Neural cell (in vitro differentiated cells): ENCODE data around the gene MOGAT3. TPM values are rescaled to one million over a fixed set of nuclear protein-coding genes. Genes with fewer than 3 reads are reported as not detected.

ENCODE experiments used
- H2AFZ ChIP-seq: fragments of 200-600, 300-800 bp; sonication (generic), shearing (Covaris generic); 2 replicates; pipeline ENCODE4 v1.6.0; 2014; ENCODE audit warnings: low read depth, mild to moderate bottlenecking, antibody characterized with exemption, low read length, moderate library complexity
- H3F3A ChIP-seq: fragments of 200-600 bp; shearing (Covaris generic); 2 replicates; pipeline ENCODE4 v1.6.1; 2016; ENCODE audit warnings: mild to moderate bottlenecking, moderate library complexity, mixed read lengths, antibody characterized with exemption, low read length; ENCODE audit not compliant: insufficient read depth, poor library complexity, severe bottlenecking
- H3K27ac ChIP-seq: fragments of 200-600, 300-800 bp; sonication (generic), shearing (Covaris generic); 2 replicates; pipeline ENCODE4 v1.5.1; 2014; ENCODE audit warnings: mild to moderate bottlenecking, low read length, moderate library complexity
- H3K27me3 ChIP-seq: fragments of 300-800, 200-600 bp; sonication (generic), shearing (Covaris generic); 2 replicates; pipeline ENCODE4 v1.6.0; 2014; ENCODE audit warnings: mild to moderate bottlenecking, low read depth, low read length, moderate library complexity; ENCODE audit not compliant: insufficient read depth
- H3K36me3 ChIP-seq: fragments of 300-800, 200-600 bp; sonication (generic), shearing (Covaris generic); 2 replicates; pipeline ENCODE4 v1.5.1; 2014; ENCODE audit warnings: mild to moderate bottlenecking, antibody characterized with exemption, low read length, moderate library complexity; ENCODE audit not compliant: insufficient read depth
- H3K4me2 ChIP-seq: fragments of 300-800, 200-600 bp; sonication (generic), shearing (Covaris generic); 2 replicates; pipeline ENCODE4 v1.6.0; 2014; ENCODE audit warnings: mild to moderate bottlenecking, low read length
- H3K4me3 ChIP-seq: fragments of 300-800, 200-600 bp; sonication (generic), shearing (Covaris generic); 2 replicates; pipeline ENCODE4 v1.5.1; 2014; ENCODE audit warnings: mild to moderate bottlenecking, low read length, moderate library complexity
- H3K79me2 ChIP-seq: fragments of 200-600 bp; shearing (Covaris generic); replicated peaks from 2 replicates; pipeline ENCODE4 v1.6.0; 2014; ENCODE audit warnings: mild to moderate bottlenecking, low read length, moderate library complexity; ENCODE audit not compliant: insufficient read depth
- H3K9ac ChIP-seq: fragments of 300-800, 200-600 bp; sonication (generic), shearing (Covaris generic); 2 replicates; pipeline ENCODE4 v1.6.1; 2016; ENCODE audit warnings: mild to moderate bottlenecking, low read length, mixed read lengths
- H3K9me2 ChIP-seq: fragments of 200-600 bp; shearing (Covaris generic); 2 replicates; pipeline ENCODE4 v1.6.1; 2016; ENCODE audit warnings: mild to moderate bottlenecking, low read length, mixed read lengths; ENCODE audit not compliant: insufficient read depth
- H3K9me3 ChIP-seq: fragments of 200-600, 300-800 bp; sonication (generic), shearing (Covaris generic); 2 replicates; pipeline ENCODE4 v1.6.1; 2016; ENCODE audit warnings: mild to moderate bottlenecking, mixed run types, low read length, moderate library complexity, mixed read lengths
- H4K20me1 ChIP-seq: fragments of 200-600 bp; shearing (Covaris generic); 2 replicates; pipeline ENCODE4 v1.6.1; 2016; ENCODE audit warnings: mild to moderate bottlenecking, mixed run types; ENCODE audit not compliant: insufficient read depth
- EP300 ChIP-seq: fragments of 450-650 bp; conservative IDR thresholded peaks from 2 replicates; pipeline ENCODE4 v1.6.1; 2014; ENCODE audit warnings: antibody characterized with exemption, mild to moderate bottlenecking, moderate library complexity; ENCODE audit not compliant: poor library complexity, severe bottlenecking
- EZH2 ChIP-seq: fragments of 200-600, 300-800 bp; shearing (Covaris generic), sonication (generic); IDR thresholded peaks from 2 replicates; pipeline ENCODE4 v1.6.1; 2014; ENCODE audit warnings: antibody characterized with exemption, low read length, borderline replicate concordance, mild to moderate bottlenecking; ENCODE audit not compliant: insufficient read depth, poor library complexity, severe bottlenecking
- MXI1 ChIP-seq: fragments of 450-650 bp; conservative IDR thresholded peaks from 2 replicates; pipeline ENCODE4 v1.6.1; 2014; ENCODE audit warnings: antibody characterized with exemption, mild to moderate bottlenecking; ENCODE audit not compliant: poor library complexity, severe bottlenecking
- POLR2AphosphoS5 ChIP-seq: IDR thresholded peaks from 2 replicates; pipeline ENCODE4 v1.6.1; 2012
- RAD21 ChIP-seq: fragments of 450-650 bp; conservative IDR thresholded peaks from 2 replicates; pipeline ENCODE4 v1.6.1; 2014; ENCODE audit warnings: antibody characterized with exemption, mild to moderate bottlenecking, moderate library complexity
- REST ChIP-seq: IDR thresholded peaks from 2 replicates; pipeline ENCODE4 v1.6.1; 2012; ENCODE audit warnings: borderline replicate concordance
- SMC3 ChIP-seq: fragments of 450-650 bp; conservative IDR thresholded peaks from 2 replicates; pipeline ENCODE4 v1.6.1; 2014; ENCODE audit warnings: antibody characterized with exemption, mild to moderate bottlenecking, moderate library complexity; ENCODE audit not compliant: poor library complexity
- TAF1 ChIP-seq: IDR thresholded peaks from 2 replicates; pipeline ENCODE4 v1.6.1; 2012; ENCODE audit warnings: low read depth
- polyA plus RNA-seq: library from polyadenylated mRNA; depleted of rRNA; stranded (reverse); fragments of >200 nt; gene quantifications from 2 replicates; pipeline ENCODE4 v1.2.3, GENCODE V29; 2014
- TF ChIP-seq, protein P1 (sequence below): fragments of 450-650 bp; IDR thresholded peaks from 2 replicates; pipeline ENCODE4 v1.5.1; 2014; ENCODE audit warnings: antibody characterized with exemption, mild to moderate bottlenecking, moderate library complexity; ENCODE audit not compliant: poor library complexity, severe bottlenecking

MOGAT3 gene
- polyA plus RNA-seq, 1 donor from 2014 or later: not detected

DNA sequence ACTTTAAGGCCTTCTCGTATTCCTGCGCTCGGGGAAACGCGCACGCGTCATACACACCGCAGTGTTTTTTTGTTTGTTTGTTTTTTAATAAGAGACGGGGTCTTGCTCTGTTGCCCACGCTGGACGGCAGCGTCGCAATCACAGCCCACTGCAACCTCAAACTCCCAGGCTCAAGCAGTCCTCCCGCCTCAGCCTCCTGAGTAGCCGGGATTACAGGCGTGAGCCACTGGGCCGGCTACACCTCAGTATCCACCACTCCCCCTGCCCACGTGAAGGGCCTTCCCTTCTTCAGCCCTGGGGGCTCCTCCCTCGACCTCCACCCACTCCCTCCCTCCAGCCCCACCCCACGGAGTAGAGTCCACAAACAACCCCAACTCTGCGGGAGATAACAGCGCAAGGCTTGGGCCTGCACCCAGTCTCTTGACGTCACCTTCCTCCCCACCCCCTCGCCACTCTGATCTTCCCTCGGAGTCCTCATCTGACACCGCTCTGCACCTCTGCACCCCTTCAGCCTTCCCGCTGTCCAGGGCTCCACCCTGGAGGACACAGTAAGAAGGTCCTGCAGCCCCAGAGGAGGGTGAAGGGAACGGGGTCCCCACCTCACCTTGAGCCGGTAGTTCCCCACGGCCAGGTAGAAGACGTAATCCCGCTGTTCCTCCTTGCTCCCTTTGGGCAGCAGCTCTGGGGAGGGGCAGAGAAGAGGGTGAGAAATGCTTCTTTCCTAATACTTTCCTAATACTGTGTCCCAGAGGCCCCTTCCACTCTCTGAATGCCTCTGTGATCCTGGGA lies 39.6 kb upstream of the MOGAT3 start:
- TF ChIP-seq EP300 (no peak), TAF1 (no peak), MXI1 (no peak), POLR2AphosphoS5 (no peak), EZH2 (no peak), SMC3 (no peak), REST (no peak), RAD21 (no peak)
- TF ChIP-seq, protein P1, sequence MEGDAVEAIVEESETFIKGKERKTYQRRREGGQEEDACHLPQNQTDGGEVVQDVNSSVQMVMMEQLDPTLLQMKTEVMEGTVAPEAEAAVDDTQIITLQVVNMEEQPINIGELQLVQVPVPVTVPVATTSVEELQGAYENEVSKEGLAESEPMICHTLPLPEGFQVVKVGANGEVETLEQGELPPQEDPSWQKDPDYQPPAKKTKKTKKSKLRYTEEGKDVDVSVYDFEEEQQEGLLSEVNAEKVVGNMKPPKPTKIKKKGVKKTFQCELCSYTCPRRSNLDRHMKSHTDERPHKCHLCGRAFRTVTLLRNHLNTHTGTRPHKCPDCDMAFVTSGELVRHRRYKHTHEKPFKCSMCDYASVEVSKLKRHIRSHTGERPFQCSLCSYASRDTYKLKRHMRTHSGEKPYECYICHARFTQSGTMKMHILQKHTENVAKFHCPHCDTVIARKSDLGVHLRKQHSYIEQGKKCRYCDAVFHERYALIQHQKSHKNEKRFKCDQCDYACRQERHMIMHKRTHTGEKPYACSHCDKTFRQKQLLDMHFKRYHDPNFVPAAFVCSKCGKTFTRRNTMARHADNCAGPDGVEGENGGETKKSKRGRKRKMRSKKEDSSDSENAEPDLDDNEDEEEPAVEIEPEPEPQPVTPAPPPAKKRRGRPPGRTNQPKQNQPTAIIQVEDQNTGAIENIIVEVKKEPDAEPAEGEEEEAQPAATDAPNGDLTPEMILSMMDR: no peak
- no peak overlapping the region for H3K4me2 ChIP-seq
- no peaks in the 10 kb centered on the region for H3K9me2 ChIP-seq
- no peak overlapping the region for H3K4me3 ChIP-seq
- no peaks in the 10 kb centered on the region for H3K9me3 ChIP-seq
- H3K79me2 ChIP-seq: peaks cover 15% of the 10 kb centered on the region
- H4K20me1 ChIP-seq: no peaks in the 10 kb centered on the region
- no peaks in the 10 kb centered on the region for H3K36me3 ChIP-seq
- H2AFZ ChIP-seq: no peak overlapping the region
- no peaks in the 10 kb centered on the region for H3K27me3 ChIP-seq
- H3K27ac ChIP-seq: no peak overlapping the region
- H3F3A ChIP-seq: no peaks in the 10 kb centered on the region
- no peak overlapping the region for H3K9ac ChIP-seq

DNA sequence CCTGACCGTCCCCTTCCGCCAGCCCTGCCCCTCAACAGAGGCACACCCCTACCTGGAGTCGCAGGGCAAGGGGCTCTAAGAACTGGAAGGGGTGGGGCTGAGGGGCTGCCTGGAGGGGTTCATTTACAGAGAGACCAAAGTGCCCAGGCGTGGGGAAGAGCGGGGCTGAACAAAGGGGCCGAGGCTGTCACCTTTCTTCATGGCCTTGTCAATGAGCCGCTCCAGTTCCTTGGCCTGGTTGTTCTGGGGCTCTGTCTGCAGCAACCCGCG lies 39.0 kb upstream of the MOGAT3 start:
- H3K36me3 ChIP-seq: no peaks in the 10 kb centered on the region
- H3F3A ChIP-seq: no peaks in the 10 kb centered on the region
- no peak for TF ChIP-seq SMC3
- no peak for TF ChIP-seq REST
- TF ChIP-seq POLR2AphosphoS5: no peak
- no peak for TF ChIP-seq EP300
- no peak for TF ChIP-seq RAD21
- no peak for TF ChIP-seq TAF1

More for the DNA sequence above, 39.0 kb upstream of the MOGAT3 start:
- no peak overlapping the region for H3K27ac ChIP-seq
- H2AFZ ChIP-seq: no peak overlapping the region
- no peak overlapping the region for H3K4me2 ChIP-seq
- no peak overlapping the region for H3K9ac ChIP-seq
- H4K20me1 ChIP-seq: no peaks in the 10 kb centered on the region
- no peaks in the 10 kb centered on the region for H3K9me2 ChIP-seq
- H3K27me3 ChIP-seq: no peaks in the 10 kb centered on the region
- peaks cover 12% of the 10 kb centered on the region for H3K79me2 ChIP-seq
- no peaks in the 10 kb centered on the region for H3K9me3 ChIP-seq
- H3K4me3 ChIP-seq: no peak overlapping the region
